GM12878 (cell line): ENCODE measurements around the gene REEP6. TPM values are rescaled to one million over a fixed set of nuclear protein-coding genes. Genes with fewer than 3 reads are reported as not detected.

ENCODE experiments used
- ASH2L ChIP-seq: fragments of 300-600, 200-600 bp; sonication (generic); IDR thresholded peaks from 2 replicates; pipeline ENCODE4 v1.6.1; 2017; ENCODE audit warnings: low read depth, mild to moderate bottlenecking, borderline replicate concordance
- BCLAF1 ChIP-seq: fragments of 450-650 bp; IDR thresholded peaks from 2 replicates; pipeline ENCODE4 v1.6.1; 2017; ENCODE audit warnings: antibody characterized with exemption, mild to moderate bottlenecking, moderate library complexity
- CBX3 ChIP-seq: fragments of 200-600 bp; sonication (generic); IDR thresholded peaks from 2 replicates; pipeline ENCODE4 v1.6.1; 2016; ENCODE audit warnings: low read depth, borderline replicate concordance
- CBX5 ChIP-seq: sonication (generic); IDR thresholded peaks from 2 replicates; pipeline ENCODE4 v1.6.1; 2016; ENCODE audit warnings: low read depth, moderate library complexity, mild to moderate bottlenecking, inconsistent platforms
- CHD4 ChIP-seq: fragments of 200-600 bp; sonication (generic); IDR thresholded peaks from 2 replicates; pipeline ENCODE4 v1.6.1; 2016; ENCODE audit warnings: mild to moderate bottlenecking
- E2F8 ChIP-seq: fragments of 450-650 bp; IDR thresholded peaks from 2 replicates; pipeline ENCODE4 v1.6.1; 2018; ENCODE audit warnings: mild to moderate bottlenecking, low read depth, moderate library complexity; ENCODE audit not compliant: partially characterized antibody
- ELK1 ChIP-seq: IDR thresholded peaks from 2 replicates; pipeline ENCODE4 v1.6.1; 2012; ENCODE audit warnings: low read depth, low read length, improper control_type of control experiment
- EP300 ChIP-seq, 2 experiments: fragments of 150-350 bp in 1 of 2; IDR thresholded peaks; 2 replicates each; pipeline ENCODE4 v1.6.1; 2011 to 2012; ENCODE audit warnings: low read depth in 2 of 2, low read length in 2 of 2, borderline replicate concordance in 1 of 2, improper control_type of control experiment in 1 of 2, inconsistent platforms in 1 of 2; ENCODE audit not compliant: control insufficient read depth in 1 of 2
- FOS ChIP-seq: IDR thresholded peaks from 3 replicates; pipeline ENCODE4 v1.6.1; 2011; ENCODE audit warnings: borderline replicate concordance; ENCODE audit not compliant: insufficient read length; ENCODE audit errors: extremely low read depth
- FOXM1 ChIP-seq: IDR thresholded peaks from 2 replicates; pipeline ENCODE4 v1.6.1; 2012; ENCODE audit warnings: low read depth, mild to moderate bottlenecking, inconsistent platforms, low read length, moderate library complexity
- GABPA ChIP-seq: IDR thresholded peaks from 2 replicates; pipeline ENCODE4 v1.6.1; 2014; ENCODE audit warnings: antibody characterized with exemption, low read depth, mild to moderate bottlenecking, inconsistent platforms
- HDAC6 ChIP-seq: fragments of 200-600 bp; sonication (generic); IDR thresholded peaks from one replicate; pipeline ENCODE4 v1.8.0; 2017; ENCODE audit warnings: antibody characterized with exemption; ENCODE audit not compliant: unreplicated experiment
- JUNB ChIP-seq: IDR thresholded peaks from 2 replicates; pipeline ENCODE4 v1.6.1; 2016; ENCODE audit warnings: antibody characterized with exemption, mild to moderate bottlenecking
- LARP7 ChIP-seq: fragments of 450-650 bp; IDR thresholded peaks from 2 replicates; pipeline ENCODE4 v1.6.1; 2017; ENCODE audit warnings: mild to moderate bottlenecking
- MEF2B ChIP-seq: fragments of 450-650 bp; IDR thresholded peaks from 2 replicates; pipeline ENCODE4 v1.6.1; 2018; ENCODE audit warnings: mild to moderate bottlenecking, moderate library complexity; ENCODE audit not compliant: partially characterized antibody, poor library complexity, severe bottlenecking
- MXI1 ChIP-seq: fragments of 150-350 bp; IDR thresholded peaks from 2 replicates; pipeline ENCODE4 v1.6.1; 2011; ENCODE audit warnings: low read depth, mild to moderate bottlenecking, inconsistent platforms, low read length, improper control_type of control experiment
- NR2F1 ChIP-seq: fragments of 450-650 bp; conservative IDR thresholded peaks from 2 replicates; pipeline ENCODE4 v1.6.1; 2017; ENCODE audit warnings: mild to moderate bottlenecking
- RB1 ChIP-seq: fragments of 450-650 bp; formaldehyde crosslinking; IDR thresholded peaks from 2 replicates; pipeline ENCODE4 v1.6.1; 2017; ENCODE audit warnings: mild to moderate bottlenecking, borderline replicate concordance
- RCOR1 ChIP-seq: conservative IDR thresholded peaks from 2 replicates; pipeline ENCODE4 v1.6.1; 2012; ENCODE audit warnings: low read depth, low read length, improper control_type of control experiment
- SIN3A ChIP-seq: IDR thresholded peaks from 2 replicates; pipeline ENCODE4 v1.6.1; 2012; ENCODE audit warnings: low read depth, low read length, improper control_type of control experiment
- STAT3 ChIP-seq: IDR thresholded peaks from 2 replicates; pipeline ENCODE4 v1.6.1; 2011; ENCODE audit warnings: low read depth, low read length, improper control_type of control experiment
- SUZ12 ChIP-seq: fragments of 200-600 bp; sonication (generic); IDR thresholded peaks from one replicate; pipeline ENCODE4 v1.6.1; 2018; ENCODE audit warnings: antibody characterized with exemption, mild to moderate bottlenecking; ENCODE audit not compliant: unreplicated experiment
- TCF12 ChIP-seq: IDR thresholded peaks from 2 replicates; pipeline ENCODE4 v1.6.1; 2011; ENCODE audit warnings: low read depth, mild to moderate bottlenecking, low read length
- WRNIP1 ChIP-seq: IDR thresholded peaks from 2 replicates; pipeline ENCODE4 v1.6.1; 2011; ENCODE audit warnings: low read depth, low read length, improper control_type of control experiment, borderline replicate concordance
- ZZZ3 ChIP-seq: IDR thresholded peaks from 2 replicates; pipeline ENCODE4 v1.6.1; 2011; ENCODE audit warnings: low read depth; ENCODE audit not compliant: control insufficient read depth, insufficient read length
- polyA plus RNA-seq, 11 experiments: library from polyadenylated mRNA; depleted of rRNA in 4 of 11; unstranded in 6 of 11; stranded (reverse) in 5 of 11; fragments of >200 nt; fragmentation: Nextera tagmentation in 4 of 11; fragmentation: Illumina TruSeq in 1 of 11; extraction: Ambion mirVana in 4 of 11; extraction: Trizol in 1 of 11; gene quantifications; 1 replicate in 1 of 11; 2 replicates in 10 of 11; pipeline versions ENCODE4 v1.2.1 to v1.2.3, GENCODE V29; 2011 to 2016; ENCODE audit warnings: inconsistent platforms in 2 of 11, missing spikeins in 2 of 11, low read depth in 1 of 11
- total RNA-seq, 4 experiments: library from RNA; depleted of rRNA in 3 of 4; stranded (reverse); fragments of >200 nt in 3 of 4; fragmentation: Illumina TruSeq in 1 of 4; extraction: Trizol in 1 of 4; gene quantifications; 2 replicates each; pipeline versions ENCODE4 v1.2.1 to v1.2.3, GENCODE V29; 2013 to 2021

The REEP6 gene
- total and polyA plus RNA-seq, 10 of the 15 experiments (the other 5 are each of a cell fraction or from before 2014, with no cell fraction given) = 0.06 to 1.1 (median 0.39) TPM; not detected in 2

- TF ChIP-seq SIN3A (peak; percentile 83; the same call in 1 of the 2 replicates), WRNIP1 (no peak), CBX5 (no peak), GABPA (no peak), ELK1 (no peak), TCF12 (no peak), ASH2L (no peak), CBX3 (no peak), FOXM1 (no peak), SUZ12 (no peak), MXI1 (peak; percentile 91), LARP7 (peak; percentile 45; the same call in 1 of the 2 replicates), RCOR1 (no peak), JUNB (no peak), FOS (peak; percentile 35), HDAC6 (no peak), E2F8 (no peak), CHD4 (no peak), ZZZ3 (no peak), BCLAF1 (peak; percentile 83), STAT3 (no peak), RB1 (peak; percentile 81; the same call in 1 of the 2 replicates), NR2F1 (peak; percentile 79), MEF2B (peak; percentile 96), EP300 (IDR thresholded peaks at IDR 0.05; ENCODE audit: borderline replicate concordance in 1 of 2, control insufficient read depth in 1 of 2, low read depth in 2 of 2, low read length in 2 of 2) (no peak)
Observed at GRCh38 chr19:1490311-1491113, 469 bp upstream of the REEP6 start, which contains the start of gene PCSK4 (continued).
